Suprapubic skin (tissue), 4 donors: ENCODE data around the gene SMARCD1. TPM values are rescaled to one million over a fixed set of nuclear protein-coding genes. Genes with fewer than 3 reads are reported as not detected.

ENCODE experiments used
- DNase-seq, 2 donors: peaks; one replicate each; pipeline ENCODE4 v3.0.0-alpha.2; 2019; ENCODE audit warnings: low spot score in 2 of 2
- H3K27ac ChIP-seq: fragments of 200-600 bp; sonication (generic); one replicate; pipeline ENCODE4 v1.5.1; 2019
- H3K27me3 ChIP-seq: fragments of 200-600 bp; sonication (generic); one replicate; pipeline ENCODE4 v1.5.1; 2019
- H3K36me3 ChIP-seq: fragments of 200-600 bp; sonication (generic); one replicate; pipeline ENCODE4 v1.5.1; 2019
- H3K4me1 ChIP-seq: fragments of 200-600 bp; sonication (generic); one replicate; pipeline ENCODE4 v1.5.1; 2019
- H3K4me3 ChIP-seq: fragments of 200-600 bp; sonication (generic); one replicate; pipeline ENCODE4 v1.5.1; 2019; ENCODE audit warnings: mild to moderate bottlenecking
- H3K9me3 ChIP-seq: fragments of 200-600 bp; sonication (generic); one replicate; pipeline ENCODE4 v1.5.1; 2019
- CTCF ChIP-seq, 2 donors: fragments of 200-600 bp in 1 of 2; fragments of 450-650 bp in 1 of 2; sonication (generic) in 1 of 2; IDR thresholded peaks; one replicate each; pipeline ENCODE4 v1.5.1; 2016 to 2019; ENCODE audit warnings: antibody characterized with exemption in 2 of 2, mild to moderate bottlenecking in 1 of 2, moderate library complexity in 1 of 2
- EP300 ChIP-seq: sonication (generic); formaldehyde crosslinking; IDR thresholded peaks from one replicate; pipeline ENCODE4 v1.6.1; 2017; ENCODE audit warnings: antibody characterized with exemption
- POLR2A ChIP-seq, 2 donors: fragments of 450-650 bp; IDR thresholded peaks; one replicate each; pipeline ENCODE4 v1.6.1; 2017; ENCODE audit warnings: antibody characterized with exemption in 2 of 2, mild to moderate bottlenecking in 2 of 2, moderate library complexity in 2 of 2
- POLR2AphosphoS5 ChIP-seq, 3 donors: sonication (generic); formaldehyde crosslinking; IDR thresholded peaks; one replicate each; pipeline ENCODE4 v1.6.1; 2017; ENCODE audit warnings: antibody characterized with exemption in 3 of 3
- WGBS: methylation state at CpG from one replicate; pipeline ENCODE4 v1.1.5; 2018; 5-methylcytosine and 5-hydroxymethylcytosine counted together
- total RNA-seq, 4 donors: library from RNA; depleted of rRNA; stranded (reverse); fragments of >200 nt; gene quantifications; one replicate each; pipeline ENCODE4 v1.1.0, GENCODE V29; 2016

SMARCD1 gene
- total RNA-seq, 4 donors from 2014 or later: 62.8 to 86.5 (median 69.7) TPM

GRCh38 chr12:50073206-50073605 is 11.9 kb upstream of the SMARCD1 start:
- Histone ChIP-seq H3K4me1 (peaks cover 16% of the 10 kb centered on the region), H3K27ac (no peak overlapping the region)
- WGBS: 69% methylated on average over 5 of the region's 7 CpGs

GRCh38 chr12:50073712-50074111 is 11.4 kb upstream of the SMARCD1 start:
- H3K36me3 ChIP-seq: no peaks in the 10 kb centered on the region
- H3K27me3 ChIP-seq: no peaks in the 10 kb centered on the region
- TF ChIP-seq EP300 (no peak), CTCF (IDR thresholded peaks at IDR 0.05) (no peak), POLR2A (IDR thresholded peaks at IDR 0.05) (no peak), POLR2AphosphoS5 (IDR thresholded peaks at IDR 0.05) (no peak)
- H3K9me3 ChIP-seq: no peaks in the 10 kb centered on the region
- peaks cover 16% of the 10 kb centered on the region for H3K4me1 ChIP-seq
- H3K4me3 ChIP-seq: no peak overlapping the region
- no peak for DNase-seq
- 90% methylated on average over 6 of the region's 10 CpGs for WGBS
- H3K27ac ChIP-seq: no peak overlapping the region

More at GRCh38 chr12:50073206-50073605, 11.9 kb upstream of the SMARCD1 start:
- Histone ChIP-seq H3K4me3 (no peak overlapping the region), H3K36me3 (no peaks in the 10 kb centered on the region), H3K27me3 (no peaks in the 10 kb centered on the region), H3K9me3 (no peaks in the 10 kb centered on the region)
- no peak for DNase-seq
- no peak for TF ChIP-seq CTCF (IDR thresholded peaks at IDR 0.05)
- no peak for TF ChIP-seq EP300
- no peak for TF ChIP-seq POLR2AphosphoS5 (IDR thresholded peaks at IDR 0.05)
- TF ChIP-seq POLR2A (IDR thresholded peaks at IDR 0.05): no peak

- Histone ChIP-seq H3K9me3 (no peaks in the 10 kb centered on the region), H3K27me3 (no peaks in the 10 kb centered on the region), H3K36me3 (no peaks in the 10 kb centered on the region), H3K4me1 (peaks cover 15% of the 10 kb centered on the region), H3K4me3 (no peak overlapping the region), H3K27ac (no peak overlapping the region)
- TF ChIP-seq EP300: no peak
- no peak for TF ChIP-seq POLR2AphosphoS5 (IDR thresholded peaks at IDR 0.05)
- peak; percentile 86 to 92 for TF ChIP-seq CTCF (IDR thresholded peaks at IDR 0.05)
- no peak for TF ChIP-seq POLR2A (IDR thresholded peaks at IDR 0.05)
- peak; percentile 86 to 88 for DNase-seq
- WGBS: 0% methylated on average over 1 of the region's 9 CpGs
Observed at GRCh38 chr12:50074936-50075807, 10.0 kb upstream of the SMARCD1 start.

GRCh38 chr12:50075808-50076170 is 9.4 kb upstream of the SMARCD1 start:
- Histone ChIP-seq H3K36me3 (no peaks in the 10 kb centered on the region), H3K27me3 (no peaks in the 10 kb centered on the region), H3K4me3 (no peak overlapping the region), H3K27ac (no peak overlapping the region), H3K9me3 (no peaks in the 10 kb centered on the region), H3K4me1 (peaks cover 8% of the 10 kb centered on the region)
- DNase-seq: no peak
- 67% methylated on average over 1 of the region's 1 CpG for WGBS
- TF ChIP-seq CTCF (IDR thresholded peaks at IDR 0.05) (no peak), EP300 (no peak), POLR2AphosphoS5 (IDR thresholded peaks at IDR 0.05) (no peak)

GRCh38 chr12:50077099-50077498 is 8.0 kb upstream of the SMARCD1 start:
- Histone ChIP-seq H3K27ac (no peak overlapping the region), H3K27me3 (no peaks in the 10 kb centered on the region), H3K4me1 (peaks cover 11% of the 10 kb centered on the region), H3K9me3 (no peaks in the 10 kb centered on the region), H3K36me3 (no peaks in the 10 kb centered on the region), H3K4me3 (no peak overlapping the region)
- TF ChIP-seq EP300 (no peak), CTCF (IDR thresholded peaks at IDR 0.05) (no peak), POLR2A (IDR thresholded peaks at IDR 0.05) (no peak), POLR2AphosphoS5 (IDR thresholded peaks at IDR 0.05) (no peak)
- WGBS: 86% methylated on average over 12 of the region's 12 CpGs
- DNase-seq: no peak
